Measurements from ENCODE around the gene NINL.
"Not testable (repeated sequence)": the region's sequence is repeated elsewhere in the genome, so short reads cannot be mapped to it uniquely, and the experiment has no call there.

Gene NINL

GRCh38 chr20:25592135-25592852 is 7.0 kb upstream of the NINL start:
- no peak for DNase-seq

- DNase-seq, result not testable (repeated sequence)
These were observed 5.4 kb upstream of the NINL start for GRCh38 chr20:25590778-25591177.

- no peak for DNase-seq
These were observed 3.2 kb upstream of the NINL start for GRCh38 chr20:25588491-25588890.

- DNase-seq, result no peak
These were observed 2.2 kb upstream of the NINL start for GRCh38 chr20:25587536-25587935.

- DNase-seq, result no peak
These were observed 1.5 kb upstream of the NINL start for GRCh38 chr20:25586877-25587276.

- not testable (repeated sequence) for DNase-seq
These were observed 1.7 kb downstream of the NINL start for GRCh38 chr20:25583607-25584006.

- DNase-seq, result no peak
These were observed 4.6 kb downstream of the NINL start for GRCh38 chr20:25580711-25581110.

GRCh38 chr20:25579081-25579770 is 6.1 kb downstream of the NINL start:
- no peak for DNase-seq

GRCh38 chr20:25576783-25577530 is 8.4 kb downstream of the NINL start:
- DNase-seq, result no peak

GRCh38 chr20:25574411-25574810 is 10.9 kb downstream of the NINL start:
- DNase-seq, result no peak

GRCh38 chr20:25573288-25574251 is 11.8 kb downstream of the NINL start:
- no peak for DNase-seq

GRCh38 chr20:25571817-25572216 is 13.5 kb downstream of the NINL start:
- no peak for DNase-seq

- no peak for DNase-seq
These were observed 14.1 kb downstream of the NINL start for GRCh38 chr20:25571240-25571639.

GRCh38 chr20:25570148-25570530 is 15.2 kb downstream of the NINL start:
- DNase-seq, result no peak

- no peak for DNase-seq
These were observed 18.0 kb downstream of the NINL start for GRCh38 chr20:25567286-25567685.

GRCh38 chr20:25566821-25567220 is 18.5 kb downstream of the NINL start:
- DNase-seq, result no peak

- no peak for DNase-seq
These were observed 19.7 kb downstream of the NINL start for GRCh38 chr20:25565578-25566157.

- no peak for DNase-seq
These were observed 21.5 kb downstream of the NINL start for GRCh38 chr20:25563876-25564275.

- no peak for DNase-seq
These were observed 22.0 kb downstream of the NINL start for GRCh38 chr20:25563362-25563761.

- not testable (repeated sequence) for DNase-seq
These were observed 23.6 kb downstream of the NINL start for GRCh38 chr20:25561771-25562170.

GRCh38 chr20:25553819-25554296 is 31.5 kb downstream of the NINL start:
- DNase-seq, result no peak

- DNase-seq, result no peak
These were observed 32.4 kb downstream of the NINL start for GRCh38 chr20:25552977-25553376.
